Fibroblast of skin of back (primary cell): ENCODE data around the gene HNRNPR.
A peak's percentile ranks its signal among the peaks of the same experiment; 100 is the strongest.

Source experiments
- DNase-seq: peaks from one replicate; pipeline ENCODE4 v3.0.0-alpha.2; 2013

The HNRNPR gene

GRCh38 chr1:23368562-23369334 lies 24.7 kb upstream of the HNRNPR start:
- peak; percentile 92 for DNase-seq

- peak; percentile 99 for DNase-seq
These were observed 23.9 kb upstream of the HNRNPR start for GRCh38 chr1:23367791-23368561.

- no peak for DNase-seq
These were observed 23.3 kb upstream of the HNRNPR start for GRCh38 chr1:23367451-23367790.

- no peak for DNase-seq
These were observed 22.5 kb upstream of the HNRNPR start for GRCh38 chr1:23366598-23366997.

GRCh38 chr1:23366146-23366545 lies 22.1 kb upstream of the HNRNPR start:
- DNase-seq = no peak

- no peak for DNase-seq
These were observed 18.2 kb upstream of the HNRNPR start for GRCh38 chr1:23362218-23362713.

GRCh38 chr1:23358310-23358875 lies 14.3 kb upstream of the HNRNPR start:
- no peak for DNase-seq

GRCh38 chr1:23357138-23357908 lies 13.2 kb upstream of the HNRNPR start:
- DNase-seq = no peak

- no peak for DNase-seq
These were observed 12.5 kb upstream of the HNRNPR start for GRCh38 chr1:23356471-23357137.

- DNase-seq = no peak
These were observed 10.2 kb upstream of the HNRNPR start for GRCh38 chr1:23354245-23354644.

GRCh38 chr1:23352096-23352695 lies 8.1 kb upstream of the HNRNPR start:
- no peak for DNase-seq

GRCh38 chr1:23345920-23346319 lies 1.8 kb upstream of the HNRNPR start:
- DNase-seq = no peak

- DNase-seq = peak; percentile 25
These were observed 946 bp upstream of the HNRNPR start for GRCh38 chr1:23344987-23345472.

- peak; percentile 89 for DNase-seq
These were observed 618 bp downstream of the HNRNPR start for GRCh38 chr1:23343221-23344110.

- DNase-seq = no peak
These were observed 2.0 kb downstream of the HNRNPR start for GRCh38 chr1:23341931-23342692.

GRCh38 chr1:23339632-23340031 lies 4.5 kb downstream of the HNRNPR start:
- no peak for DNase-seq

- no peak for DNase-seq
These were observed 6.2 kb downstream of the HNRNPR start for GRCh38 chr1:23337869-23338268.

- DNase-seq = no peak
These were observed 12.4 kb downstream of the HNRNPR start for GRCh38 chr1:23331713-23332112.

- DNase-seq = no peak
These were observed 13.2 kb downstream of the HNRNPR start for GRCh38 chr1:23330846-23331245.

- DNase-seq = no peak
These were observed 18.7 kb downstream of the HNRNPR start for GRCh38 chr1:23325393-23325792.
